Cardiac muscle cell (in vitro differentiated cells and primary cell): Measurements from ENCODE around the gene MRPL17. TPM values are rescaled to one million over a fixed set of nuclear protein-coding genes. Genes with fewer than 3 reads are reported as not detected.

Experiments used
- polyA plus RNA-seq: library from polyadenylated mRNA; unstranded; fragments of >200 nt; fragmentation: Nextera tagmentation; extraction: Ambion mirVana; gene quantifications from 2 replicates; pipeline ENCODE4 v1.2.1, GENCODE V29; 2016
- total RNA-seq: library from RNA; depleted of rRNA; stranded (reverse); fragments of >200 nt; gene quantifications from 2 replicates; pipeline ENCODE4 v1.2.3, GENCODE V29; 2016

Gene MRPL17
- total and polyA plus RNA-seq, 2 experiments from 2014 or later, result 100 to 108 TPM

Other genes with a start within 250 kb of the MRPL17 start
- gene HPX, start 242.4 kb downstream of the MRPL17 start, total RNA-seq, result 0.95 TPM in 1 of 2 replicates, not detected in the other
- 0.73 and 2.3 TPM in 2 replicates for gene HPX, start 242.4 kb downstream of the MRPL17 start, polyA plus RNA-seq
- 25.3 and 27.5 TPM in 2 replicates for gene TRIM3, start 209.4 kb downstream of the MRPL17 start, total RNA-seq
- gene TRIM3, start 209.4 kb downstream of the MRPL17 start, polyA plus RNA-seq, result 21.5 and 21.9 TPM in 2 replicates
- gene ARFIP2, start 202.0 kb downstream of the MRPL17 start, total RNA-seq, result 52.7 and 56.7 TPM in 2 replicates
- gene ARFIP2, start 202.0 kb downstream of the MRPL17 start, polyA plus RNA-seq, result 60.1 and 68.9 TPM in 2 replicates
- gene TIMM10B, start 201.8 kb downstream of the MRPL17 start, total RNA-seq, result 33.7 and 62.0 TPM in 2 replicates
- gene TIMM10B, start 201.8 kb downstream of the MRPL17 start, polyA plus RNA-seq, result 39.0 and 46.2 TPM in 2 replicates
- gene DNHD1, start 186.1 kb downstream of the MRPL17 start, total RNA-seq, result 9.2 and 24.5 TPM in 2 replicates
- 8.8 and 10.5 TPM in 2 replicates for gene DNHD1, start 186.1 kb downstream of the MRPL17 start, polyA plus RNA-seq
- 20.7 and 27.3 TPM in 2 replicates for gene RRP8, start 79.7 kb downstream of the MRPL17 start, total RNA-seq
- gene RRP8, start 79.7 kb downstream of the MRPL17 start, polyA plus RNA-seq, result 32.6 and 46.0 TPM in 2 replicates
- 221 and 259 TPM in 2 replicates for gene ILK, start 79.6 kb downstream of the MRPL17 start, total RNA-seq
- 270 and 316 TPM in 2 replicates for gene ILK, start 79.6 kb downstream of the MRPL17 start, polyA plus RNA-seq
- 72.6 and 113 TPM in 2 replicates for gene TAF10, start 71.1 kb downstream of the MRPL17 start, total RNA-seq
- 277 and 316 TPM in 2 replicates for gene TAF10, start 71.1 kb downstream of the MRPL17 start, polyA plus RNA-seq
- gene TPP1, start 63.9 kb downstream of the MRPL17 start, total RNA-seq, result 13.2 and 27.8 TPM in 2 replicates
- 28.0 and 36.8 TPM in 2 replicates for gene TPP1, start 63.9 kb downstream of the MRPL17 start, polyA plus RNA-seq
- gene DCHS1, start 27.5 kb downstream of the MRPL17 start, total RNA-seq, result 45.8 and 60.2 TPM in 2 replicates
- gene DCHS1, start 27.5 kb downstream of the MRPL17 start, polyA plus RNA-seq, result 16.0 and 19.8 TPM in 2 replicates
- gene OR2AG2, start 88.6 kb upstream of the MRPL17 start, total RNA-seq, result 0.12 TPM in 1 of 2 replicates, not detected in the other
- 0.16 and 0.28 TPM in 2 replicates for gene OR2AG2, start 88.6 kb upstream of the MRPL17 start, polyA plus RNA-seq
- gene OR2AG1, start 99.7 kb upstream of the MRPL17 start, total RNA-seq, result not detected in 2 replicates
- gene OR2AG1, start 99.7 kb upstream of the MRPL17 start, polyA plus RNA-seq, result 0.04 and 0.09 TPM in 2 replicates
- gene OR6A2, start 116.3 kb upstream of the MRPL17 start, total RNA-seq, result 0.11 and 0.12 TPM in 2 replicates
- gene OR6A2, start 116.3 kb upstream of the MRPL17 start, polyA plus RNA-seq, result 0.07 TPM in 1 of 2 replicates, not detected in the other
- not detected in 2 replicates for gene OR10A5, start 162.3 kb upstream of the MRPL17 start, total RNA-seq
- gene OR10A5, start 162.3 kb upstream of the MRPL17 start, polyA plus RNA-seq, result 1.00 TPM in 1 of 2 replicates, not detected in the other
- gene OR10A2, start 179.7 kb upstream of the MRPL17 start, total RNA-seq, result not detected in 2 replicates
- 0.26 TPM in 1 of 2 replicates, not detected in the other for gene OR10A2, start 179.7 kb upstream of the MRPL17 start, polyA plus RNA-seq
- gene OR10A4, start 193.3 kb upstream of the MRPL17 start, total RNA-seq, result not detected in 2 replicates
- not detected in 2 replicates for gene OR10A4, start 193.3 kb upstream of the MRPL17 start, polyA plus RNA-seq
- gene OR2D2, start 209.2 kb upstream of the MRPL17 start, total RNA-seq, result not detected in 2 replicates
- gene OR2D2, start 209.2 kb upstream of the MRPL17 start, polyA plus RNA-seq, result not detected in 2 replicates
- gene OR2D3, start 237.7 kb upstream of the MRPL17 start, total RNA-seq, result not detected in 2 replicates
- gene OR2D3, start 237.7 kb upstream of the MRPL17 start, polyA plus RNA-seq, result 0.51 TPM in 1 of 2 replicates, not detected in the other
- 0.86 and 1.6 TPM in 2 replicates for gene ZNF215, start 243.1 kb upstream of the MRPL17 start, total RNA-seq
- gene ZNF215, start 243.1 kb upstream of the MRPL17 start, polyA plus RNA-seq, result 1.0 and 1.6 TPM in 2 replicates